GM19193 (cell line): ENCODE results near the gene SNX19.

Experiments
- POLR2A ChIP-seq: IDR thresholded peaks from 4 replicates; pipeline ENCODE4 v1.6.1; 2011; ENCODE audit not compliant: insufficient read depth, insufficient read length; ENCODE audit errors: extremely low read depth

SNX19 gene

DNA sequence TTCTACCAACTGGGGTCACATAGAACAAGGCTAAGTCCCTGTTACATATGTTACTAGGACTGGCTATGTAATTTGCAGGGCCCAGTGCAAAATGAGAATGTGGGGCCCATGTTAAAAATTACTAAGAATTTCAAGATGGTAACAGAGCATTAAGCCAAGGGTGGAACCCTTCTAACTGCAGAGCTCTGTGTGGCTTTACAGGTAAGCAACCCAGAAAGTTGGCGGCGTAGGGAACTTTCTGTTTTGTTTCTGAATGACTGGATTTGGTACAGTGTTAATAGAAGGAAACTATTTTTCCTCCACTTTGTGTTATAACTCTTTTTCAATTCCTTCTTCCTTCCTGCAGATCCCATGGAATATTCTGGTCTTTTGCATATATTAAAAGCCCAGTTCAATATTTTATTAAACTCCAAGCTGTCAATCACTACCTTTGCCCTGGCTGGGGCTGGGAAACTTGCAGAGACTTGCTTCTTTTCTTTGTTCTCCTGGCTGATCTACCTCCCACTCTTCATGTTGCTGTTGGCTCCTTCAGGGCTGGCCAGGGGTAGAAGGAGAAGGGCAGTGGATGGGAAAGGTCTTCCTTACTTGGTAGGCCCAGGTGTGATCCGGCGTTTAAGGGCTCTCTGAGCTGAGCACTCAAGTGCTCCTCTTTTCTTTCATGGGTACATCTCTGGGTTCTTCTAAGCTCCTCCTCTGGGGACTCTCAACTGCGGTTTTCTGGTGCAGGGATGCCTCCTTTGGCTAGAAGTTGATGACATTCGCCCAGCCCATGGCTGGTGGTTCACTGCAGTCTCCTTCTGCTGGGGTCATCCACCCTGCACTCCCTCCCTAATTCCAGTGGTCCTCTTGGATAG, 67.7 kb downstream of the SNX19 start:
- TF ChIP-seq POLR2A = no peak

DNA sequence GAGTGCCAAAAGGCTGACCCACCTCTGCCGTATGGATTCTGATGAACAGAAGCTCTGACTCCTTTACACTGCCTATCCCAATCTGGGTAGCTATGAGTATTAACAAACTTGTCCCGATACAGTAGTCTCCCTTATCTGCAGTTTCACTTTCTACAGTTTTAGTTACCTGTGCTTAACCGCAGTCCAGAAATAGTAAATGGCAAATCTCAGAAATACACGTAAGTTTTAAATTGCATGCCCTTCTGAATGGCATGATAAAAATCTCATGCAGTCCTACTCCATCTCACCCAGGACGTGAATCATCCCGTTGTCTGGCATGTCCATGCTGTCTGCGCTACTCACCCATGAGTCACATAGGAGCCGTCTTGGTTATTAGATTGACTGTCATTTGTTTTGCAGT, 68.8 kb downstream of the SNX19 start:
- no peak for TF ChIP-seq POLR2A

DNA sequence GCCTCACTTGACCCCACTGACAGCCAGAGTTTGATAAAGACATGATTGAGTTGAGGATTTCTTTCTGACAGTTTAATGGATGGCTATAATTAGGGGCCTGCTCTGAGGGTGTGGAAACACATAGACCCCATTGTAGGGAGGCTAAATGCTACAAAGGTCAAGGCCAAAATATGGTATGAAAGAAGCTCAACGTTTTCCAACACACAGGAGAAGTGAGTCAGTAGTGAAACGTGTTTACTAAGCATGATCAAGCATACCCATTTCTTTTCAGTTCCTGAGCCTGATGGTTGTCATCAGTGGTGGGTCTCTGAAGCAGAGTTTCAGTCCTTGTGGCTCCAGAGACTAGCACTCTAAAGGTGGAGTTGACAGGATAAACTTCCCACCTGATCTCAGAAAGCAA, 69.7 kb downstream of the SNX19 start:
- no peak for TF ChIP-seq POLR2A

DNA sequence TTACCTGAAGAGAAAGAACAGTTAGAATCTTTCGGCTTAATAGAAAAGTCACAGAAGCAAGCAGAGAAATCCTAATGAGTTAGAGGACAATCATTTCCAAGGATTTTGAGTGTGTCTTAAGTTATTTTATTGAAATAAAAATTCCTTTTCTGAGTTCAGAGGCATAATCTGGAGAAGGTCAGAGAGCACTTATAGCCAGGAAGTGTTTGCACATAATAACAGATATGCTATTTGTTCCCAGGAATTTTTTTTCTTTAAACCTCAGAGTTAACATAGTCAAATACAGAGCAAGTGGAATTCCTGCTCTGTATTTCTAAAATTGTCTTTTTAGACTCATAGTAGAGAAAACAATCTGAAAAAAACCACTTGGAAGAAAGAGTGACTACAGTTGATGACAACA, 74.3 kb downstream of the SNX19 start:
- no peak for TF ChIP-seq POLR2A

DNA sequence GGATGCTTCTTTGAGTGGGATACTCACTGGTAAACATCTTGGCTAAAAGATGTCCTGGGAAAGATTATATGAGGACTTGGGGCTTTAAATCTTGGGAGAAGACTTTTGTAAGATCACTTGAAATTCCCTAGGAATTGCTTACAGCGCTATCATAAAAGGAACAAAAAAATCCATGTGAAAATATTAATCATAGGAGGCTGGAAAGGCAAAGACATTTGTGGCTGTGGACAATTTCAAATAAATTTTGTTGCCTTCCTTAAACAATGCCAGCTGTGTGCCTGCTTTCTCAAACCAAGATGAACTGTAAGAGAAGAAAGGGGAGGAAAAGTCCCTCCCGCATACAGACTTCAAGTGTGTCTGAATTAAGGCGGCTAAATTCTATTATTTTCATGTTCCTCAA, 75.6 kb downstream of the SNX19 start:
- no peak for TF ChIP-seq POLR2A

DNA sequence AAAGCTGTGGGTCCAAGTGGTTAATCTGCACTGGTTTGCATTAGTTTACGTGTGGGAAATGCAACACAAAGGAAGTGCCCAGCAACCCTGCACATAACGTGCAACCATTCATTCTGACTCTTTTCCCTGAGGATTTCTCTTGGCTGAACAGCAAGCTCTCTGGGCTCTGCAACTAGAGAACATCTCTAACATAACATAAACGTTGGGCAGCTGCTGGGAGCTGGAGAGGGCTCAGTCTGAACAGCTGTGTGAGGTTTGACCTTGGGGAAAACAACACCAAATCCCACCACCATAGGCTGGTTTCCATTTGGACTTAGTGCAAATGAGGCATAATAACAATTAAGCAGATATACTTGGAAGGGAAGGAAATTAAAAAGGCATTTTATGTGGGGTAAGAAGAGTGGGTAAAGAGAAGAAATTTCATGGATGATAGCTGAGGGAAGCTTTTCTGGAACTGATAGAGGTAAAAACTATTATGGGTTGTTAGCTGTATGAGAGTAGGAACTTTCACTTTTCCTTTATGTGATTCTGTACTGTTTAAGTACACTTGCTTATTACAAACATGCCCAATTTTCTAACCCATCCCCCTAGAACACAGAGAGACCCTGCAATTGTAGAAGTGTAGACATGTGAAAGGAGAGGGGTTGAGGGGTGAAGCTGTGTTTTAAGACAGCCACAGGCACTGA, 76.2 kb downstream of the SNX19 start:
- TF ChIP-seq POLR2A = no peak

DNA sequence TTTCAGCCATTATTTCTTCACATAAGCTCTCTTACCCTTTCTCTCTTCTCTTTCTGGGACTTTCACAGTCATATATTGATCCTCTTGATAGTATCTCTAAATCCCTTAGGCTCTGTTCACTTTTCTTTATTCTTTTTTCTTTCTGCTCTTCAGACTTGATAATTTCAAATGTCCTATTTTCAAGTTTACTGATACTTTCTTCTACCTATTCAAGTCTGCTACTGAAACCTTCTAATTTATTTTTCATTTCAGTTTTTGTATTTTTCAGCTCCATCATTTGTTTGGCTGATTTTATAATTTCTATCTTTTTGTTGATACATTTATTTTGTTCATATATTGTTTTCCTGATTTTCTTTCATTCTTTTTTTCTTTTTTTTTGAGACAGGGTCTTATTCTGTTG, 79.1 kb downstream of the SNX19 start:
- TF ChIP-seq POLR2A = no peak

DNA sequence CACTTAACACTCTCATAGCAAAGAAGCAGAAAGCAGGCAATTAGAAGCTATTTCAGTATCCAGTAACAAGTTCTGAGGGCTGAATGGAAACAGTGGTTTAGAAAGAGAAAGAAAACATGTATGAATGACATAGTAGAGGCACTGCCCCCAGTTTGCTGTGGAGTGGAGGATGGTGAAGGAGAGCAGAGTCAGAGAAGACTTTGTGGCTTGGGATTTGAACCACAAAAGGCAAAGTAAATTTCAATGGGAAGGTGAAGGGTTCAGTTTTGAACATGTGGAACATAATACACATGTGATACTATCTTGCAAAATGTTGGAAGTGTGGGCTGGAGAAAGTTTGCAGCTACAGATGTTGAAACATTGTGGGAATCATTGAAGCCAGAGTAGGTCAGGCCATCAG, 81.4 kb downstream of the SNX19 start:
- no peak for TF ChIP-seq POLR2A

DNA sequence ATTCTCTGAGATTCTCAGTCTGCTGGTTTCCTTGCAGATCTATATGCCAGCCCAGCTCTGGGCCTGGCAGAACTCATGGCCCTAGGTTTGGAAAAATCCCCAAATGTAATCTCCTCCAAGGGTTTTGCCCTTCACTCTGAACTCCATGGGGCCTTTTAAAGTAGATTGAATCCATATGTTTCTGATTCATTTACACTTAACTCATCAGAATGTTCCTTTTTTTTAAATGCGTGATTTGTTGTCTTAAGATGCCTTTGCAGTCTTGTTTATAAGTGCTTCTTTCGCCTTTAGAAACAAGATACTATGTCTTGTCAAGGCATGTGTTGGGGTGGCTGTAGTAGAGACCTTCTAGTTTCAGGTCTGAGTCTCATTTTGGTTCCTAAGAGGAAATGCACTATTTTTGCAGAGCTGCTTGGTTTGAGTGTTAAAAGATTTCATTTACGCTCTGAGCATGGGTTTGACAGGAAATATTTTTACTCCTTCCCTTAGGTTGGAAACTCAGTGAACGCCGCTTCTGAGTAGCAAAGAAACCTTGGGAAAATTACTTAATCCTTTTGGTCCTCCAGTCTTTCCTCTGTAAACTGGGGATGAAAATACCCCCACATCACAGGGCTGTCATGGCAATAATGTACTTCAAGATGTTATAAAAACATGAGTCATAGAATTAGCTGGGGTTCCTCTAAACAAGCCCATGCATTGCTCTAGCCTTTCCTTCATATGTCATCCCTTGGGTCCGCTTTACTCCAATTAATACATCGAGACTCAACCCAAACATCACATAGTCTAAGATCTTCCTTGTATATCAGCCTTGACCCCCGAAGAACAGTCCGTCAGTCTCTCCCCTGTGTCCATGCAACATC, 83.5 kb downstream of the SNX19 start:
- no peak for TF ChIP-seq POLR2A

DNA sequence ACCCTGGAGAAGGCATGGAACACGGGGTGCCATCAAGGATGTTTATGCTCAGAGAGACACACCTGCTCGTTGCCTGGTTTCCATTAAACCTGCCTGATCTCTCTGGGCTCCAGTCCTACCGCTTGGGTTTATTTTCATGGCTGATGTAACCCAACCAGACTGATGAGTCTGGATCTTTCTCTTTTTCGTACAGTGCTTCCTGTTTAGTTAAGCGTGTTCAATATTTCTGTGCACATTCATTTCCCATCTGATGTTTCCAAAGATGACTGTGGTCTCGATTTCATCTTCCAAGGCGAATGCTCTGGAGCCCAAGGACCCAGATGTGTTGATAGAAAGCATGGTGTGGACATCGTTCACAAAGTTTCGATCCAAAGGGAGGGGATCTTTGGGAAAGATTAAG, 84.3 kb downstream of the SNX19 start:
- TF ChIP-seq POLR2A = no peak

DNA sequence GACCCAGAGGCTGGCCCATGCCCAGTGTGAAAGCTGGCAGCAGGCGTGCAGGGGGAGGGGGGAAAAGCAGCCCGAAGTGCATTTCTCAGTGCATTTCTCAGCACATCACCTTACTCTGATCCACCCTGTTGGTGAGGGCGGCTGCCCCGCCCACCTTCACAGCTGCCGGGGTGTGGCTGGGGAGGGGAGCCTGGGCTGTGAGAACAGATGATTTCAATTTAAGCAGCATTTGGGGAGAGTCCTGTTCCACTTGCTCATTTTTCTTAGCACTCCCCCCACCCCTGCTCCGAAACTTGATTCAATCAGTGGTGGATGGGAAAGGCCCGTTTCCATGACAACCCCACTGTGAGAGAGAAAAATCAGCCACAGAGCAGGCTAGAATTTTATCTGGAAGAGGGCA, 84.8 kb downstream of the SNX19 start:
- TF ChIP-seq POLR2A = no peak

DNA sequence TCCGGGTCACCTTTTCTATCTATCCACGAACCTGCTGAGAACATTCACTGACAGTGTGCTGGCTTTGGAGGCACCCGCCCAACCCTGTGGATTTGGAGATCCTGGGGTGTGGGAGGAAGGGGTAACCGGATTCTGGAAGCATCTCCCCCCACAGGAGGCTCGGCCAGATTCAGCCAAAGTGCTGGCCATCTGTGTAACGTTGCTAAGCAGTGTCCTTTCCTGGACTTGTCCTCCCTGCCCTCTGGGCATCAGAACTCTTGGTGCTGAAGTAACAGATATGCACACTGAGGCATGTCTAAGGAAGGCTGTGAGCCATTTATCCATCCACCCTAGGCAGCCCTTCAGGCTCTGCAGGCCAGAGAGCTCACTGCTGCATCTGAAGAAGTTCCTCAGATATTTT, 85.7 kb downstream of the SNX19 start:
- no peak for TF ChIP-seq POLR2A

DNA sequence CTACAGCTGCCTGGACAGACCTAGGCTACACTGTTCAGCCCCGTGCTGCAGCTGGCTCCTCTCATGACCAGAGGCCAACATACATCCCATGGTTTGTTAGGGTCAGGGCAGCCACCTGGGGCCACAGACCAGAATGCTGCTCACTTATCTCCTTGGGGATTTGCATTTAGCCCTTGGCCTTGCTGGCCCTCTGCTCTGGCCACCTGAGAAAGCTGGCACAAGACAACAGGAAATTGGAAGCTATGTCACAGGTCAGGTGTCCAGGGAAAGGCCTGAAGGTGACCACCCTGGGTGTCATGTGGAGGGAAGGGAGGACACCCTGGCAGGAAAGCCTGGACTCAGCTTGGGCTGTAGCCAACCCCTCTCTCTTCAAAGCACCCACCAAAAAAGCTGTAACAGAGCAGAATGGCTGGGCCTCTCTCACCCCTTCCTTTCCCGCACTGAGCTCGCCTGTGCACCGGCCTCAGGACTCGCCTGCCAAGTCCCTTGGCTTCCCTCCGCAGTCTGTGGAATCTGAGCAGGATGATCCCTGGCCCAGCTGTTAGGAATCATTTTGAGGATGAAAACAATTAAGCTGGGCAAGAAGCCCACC, 86.3 kb downstream of the SNX19 start:
- no peak for TF ChIP-seq POLR2A

DNA sequence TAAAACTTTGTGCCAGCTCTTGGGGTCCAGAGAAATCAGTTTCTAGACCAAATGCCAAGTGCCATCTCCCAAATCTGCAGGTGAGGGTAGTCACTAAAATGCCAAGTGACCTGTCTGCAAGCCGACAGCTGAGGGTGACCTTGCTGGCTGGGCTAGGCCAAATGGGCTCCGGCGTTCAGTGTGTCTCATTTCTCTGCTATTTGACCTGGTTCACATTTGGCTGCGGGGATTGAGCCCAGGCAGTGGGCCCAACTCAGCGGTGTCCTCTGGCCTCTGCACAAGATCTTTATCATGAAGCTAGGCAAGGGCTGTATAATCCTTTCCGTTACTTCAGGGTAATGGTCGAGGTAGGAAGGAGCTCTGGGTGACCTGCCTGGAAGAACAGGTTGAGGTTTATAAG, 87.5 kb downstream of the SNX19 start:
- no peak for TF ChIP-seq POLR2A
